Neural progenitor cell (in vitro differentiated cells): ENCODE measurements around the gene DLL1. TPM values are rescaled to one million over a fixed set of nuclear protein-coding genes. Genes with fewer than 3 reads are reported as not detected.

Experiments
- DNase-seq: peaks from one replicate; pipeline ENCODE4 v3.0.0-alpha.2; 2016; ENCODE audit warnings: low spot score
- H2AFZ ChIP-seq: fragments of 200-600 bp; sonication (generic); replicated peaks from 2 replicates; pipeline ENCODE4 v1.6.1; 2016; ENCODE audit warnings: antibody characterized with exemption
- H3F3A ChIP-seq: fragments of 200-600 bp; sonication (generic); 2 replicates; pipeline ENCODE4 v1.6.1; 2016; ENCODE audit warnings: antibody characterized with exemption, low read depth
- H3K27ac ChIP-seq: fragments of 200-600 bp; sonication (generic); 2 replicates; pipeline ENCODE4 v1.5.1; 2016; ENCODE audit warnings: mild to moderate bottlenecking
- H3K27me3 ChIP-seq: fragments of 200-600 bp; sonication (generic); 2 replicates; pipeline ENCODE4 v1.6.1; 2016; ENCODE audit warnings: mild to moderate bottlenecking, moderate library complexity
- H3K36me3 ChIP-seq: fragments of 200-600 bp; sonication (generic); 2 replicates; pipeline ENCODE4 v1.5.1; 2016
- H3K4me1 ChIP-seq: fragments of 200-600 bp; sonication (generic); 2 replicates; pipeline ENCODE4 v1.6.1; 2016; ENCODE audit warnings: mixed run types
- H3K4me2 ChIP-seq: fragments of 200-600 bp; sonication (generic); 2 replicates; pipeline ENCODE4 v1.6.1; 2016
- H3K4me3 ChIP-seq: fragments of 200-600 bp; sonication (generic); 2 replicates; pipeline ENCODE4 v1.5.1; 2016
- H3K79me2 ChIP-seq: fragments of 200-600 bp; sonication (generic); 2 replicates; pipeline ENCODE4 v1.6.1; 2016; ENCODE audit warnings: low read depth
- H3K9ac ChIP-seq: fragments of 200-600 bp; sonication (generic); 2 replicates; pipeline ENCODE4 v1.6.1; 2016
- H3K9me3 ChIP-seq: fragments of 200-600 bp; sonication (generic); 2 replicates; pipeline ENCODE4 v1.5.1; 2016; ENCODE audit warnings: low read depth
- H4K20me1 ChIP-seq: fragments of 200-600 bp; sonication (generic); 2 replicates; pipeline ENCODE4 v1.6.1; 2016; ENCODE audit warnings: low read depth
- H3K27ac Mint-ChIP-seq: 3 replicates; pipeline ENCODE4 v1.8.0; 2021; ENCODE audit warnings: mixed read lengths
- H3K27me3 Mint-ChIP-seq: 2 replicates; pipeline ENCODE4 v1.8.0; 2022; ENCODE audit warnings: low read depth, mild to moderate bottlenecking, inconsistent platforms, moderate library complexity, mixed read lengths; ENCODE audit not compliant: insufficient read depth
- H3K36me3 Mint-ChIP-seq: 3 replicates; pipeline ENCODE4 v1.8.0; 2021; ENCODE audit warnings: mixed read lengths
- H3K4me1 Mint-ChIP-seq: 3 replicates; pipeline ENCODE4 v1.8.0; 2021; ENCODE audit warnings: mixed read lengths
- H3K4me3 Mint-ChIP-seq: 3 replicates; pipeline ENCODE4 v1.8.0; 2021; ENCODE audit warnings: mild to moderate bottlenecking, moderate library complexity, mixed read lengths
- H3K9me3 Mint-ChIP-seq: 3 replicates; pipeline ENCODE4 v1.8.0; 2020; ENCODE audit warnings: mixed read lengths
- EZH2 ChIP-seq: fragments of 200-600 bp; sonication (generic); IDR thresholded peaks from 2 replicates; pipeline ENCODE4 v1.6.1; 2017; ENCODE audit warnings: antibody characterized with exemption, mild to moderate bottlenecking, moderate library complexity
- EZH2phosphoT487 ChIP-seq: fragments of 200-600 bp; sonication (generic); IDR thresholded peaks from 2 replicates; pipeline ENCODE4 v1.6.1; 2017; ENCODE audit warnings: antibody characterized with exemption
- total RNA-seq: library from RNA; depleted of rRNA; stranded (reverse); fragments of >200 nt; gene quantifications from 2 replicates; pipeline ENCODE4 v1.2.3, GENCODE V29; 2015; ENCODE audit warnings: low replicate concordance
- TF ChIP-seq, protein P1 (sequence below): fragments of 200-600 bp; sonication (generic); IDR thresholded peaks from 2 replicates; pipeline ENCODE4 v1.5.1; 2017; ENCODE audit warnings: antibody characterized with exemption, mild to moderate bottlenecking

Gene DLL1
- total RNA-seq, 1 donor from 2014 or later: 35.9 TPM

DNA sequence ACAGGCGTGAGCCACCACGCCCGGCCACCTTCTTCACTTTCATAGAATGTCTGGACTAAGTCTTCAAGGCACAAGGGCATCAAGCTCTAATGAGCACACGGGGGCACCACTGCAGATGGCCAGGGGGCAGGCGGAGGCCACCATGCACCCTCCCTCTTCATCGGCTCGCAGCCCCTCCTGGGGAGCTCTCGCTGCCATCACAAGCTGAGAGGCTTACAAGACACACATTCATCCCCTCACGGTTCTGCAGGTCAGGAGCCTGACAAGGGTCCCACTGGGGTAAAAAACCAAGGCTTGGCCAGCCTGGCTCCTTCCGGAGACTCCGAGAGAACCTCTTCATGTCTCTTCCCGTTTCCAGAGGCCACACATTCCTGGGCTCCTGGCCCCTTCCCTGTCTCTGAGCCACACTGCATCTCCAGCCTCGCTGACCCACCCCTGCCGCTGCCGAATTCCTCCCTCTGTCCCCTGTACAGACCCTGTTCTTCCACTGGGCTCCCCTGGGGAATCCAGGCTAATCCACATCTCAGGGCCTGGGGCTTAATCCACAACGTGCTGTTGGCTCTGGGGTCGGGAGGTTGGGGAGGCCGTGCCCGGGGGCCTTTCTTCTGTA is 19.8 kb downstream of the DLL1 start:
- peaks cover 13% of the 10 kb centered on the region for H3F3A ChIP-seq
- no peaks in the 10 kb centered on the region for H3K9me3 Mint-ChIP-seq
- peaks cover 10% of the 10 kb centered on the region for H3K27me3 Mint-ChIP-seq
- no peaks in the 10 kb centered on the region for H3K27me3 ChIP-seq
- H2AFZ ChIP-seq: no peak overlapping the region
- no peak overlapping the region for H3K9ac ChIP-seq
- peak overlapping the region; percentile 69 for H3K27ac Mint-ChIP-seq
- H3K36me3 Mint-ChIP-seq: no peaks in the 10 kb centered on the region
- H3K4me2 ChIP-seq: no peak overlapping the region
- H3K4me1 ChIP-seq: peaks cover 20% of the 10 kb centered on the region
- TF ChIP-seq EZH2phosphoT487 (no peak), EZH2 (no peak)
- TF ChIP-seq, protein P1, sequence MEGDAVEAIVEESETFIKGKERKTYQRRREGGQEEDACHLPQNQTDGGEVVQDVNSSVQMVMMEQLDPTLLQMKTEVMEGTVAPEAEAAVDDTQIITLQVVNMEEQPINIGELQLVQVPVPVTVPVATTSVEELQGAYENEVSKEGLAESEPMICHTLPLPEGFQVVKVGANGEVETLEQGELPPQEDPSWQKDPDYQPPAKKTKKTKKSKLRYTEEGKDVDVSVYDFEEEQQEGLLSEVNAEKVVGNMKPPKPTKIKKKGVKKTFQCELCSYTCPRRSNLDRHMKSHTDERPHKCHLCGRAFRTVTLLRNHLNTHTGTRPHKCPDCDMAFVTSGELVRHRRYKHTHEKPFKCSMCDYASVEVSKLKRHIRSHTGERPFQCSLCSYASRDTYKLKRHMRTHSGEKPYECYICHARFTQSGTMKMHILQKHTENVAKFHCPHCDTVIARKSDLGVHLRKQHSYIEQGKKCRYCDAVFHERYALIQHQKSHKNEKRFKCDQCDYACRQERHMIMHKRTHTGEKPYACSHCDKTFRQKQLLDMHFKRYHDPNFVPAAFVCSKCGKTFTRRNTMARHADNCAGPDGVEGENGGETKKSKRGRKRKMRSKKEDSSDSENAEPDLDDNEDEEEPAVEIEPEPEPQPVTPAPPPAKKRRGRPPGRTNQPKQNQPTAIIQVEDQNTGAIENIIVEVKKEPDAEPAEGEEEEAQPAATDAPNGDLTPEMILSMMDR: no peak
- H3K4me3 Mint-ChIP-seq: no peak overlapping the region
- H4K20me1 ChIP-seq: no peaks in the 10 kb centered on the region
- no peaks in the 10 kb centered on the region for H3K9me3 ChIP-seq
- H3K36me3 ChIP-seq: no peaks in the 10 kb centered on the region
- H3K27ac ChIP-seq: no peak overlapping the region
- peaks cover 32% of the 10 kb centered on the region for H3K4me1 Mint-ChIP-seq
- DNase-seq: no peak
- H3K4me3 ChIP-seq: no peak overlapping the region
- no peaks in the 10 kb centered on the region for H3K79me2 ChIP-seq

DNA sequence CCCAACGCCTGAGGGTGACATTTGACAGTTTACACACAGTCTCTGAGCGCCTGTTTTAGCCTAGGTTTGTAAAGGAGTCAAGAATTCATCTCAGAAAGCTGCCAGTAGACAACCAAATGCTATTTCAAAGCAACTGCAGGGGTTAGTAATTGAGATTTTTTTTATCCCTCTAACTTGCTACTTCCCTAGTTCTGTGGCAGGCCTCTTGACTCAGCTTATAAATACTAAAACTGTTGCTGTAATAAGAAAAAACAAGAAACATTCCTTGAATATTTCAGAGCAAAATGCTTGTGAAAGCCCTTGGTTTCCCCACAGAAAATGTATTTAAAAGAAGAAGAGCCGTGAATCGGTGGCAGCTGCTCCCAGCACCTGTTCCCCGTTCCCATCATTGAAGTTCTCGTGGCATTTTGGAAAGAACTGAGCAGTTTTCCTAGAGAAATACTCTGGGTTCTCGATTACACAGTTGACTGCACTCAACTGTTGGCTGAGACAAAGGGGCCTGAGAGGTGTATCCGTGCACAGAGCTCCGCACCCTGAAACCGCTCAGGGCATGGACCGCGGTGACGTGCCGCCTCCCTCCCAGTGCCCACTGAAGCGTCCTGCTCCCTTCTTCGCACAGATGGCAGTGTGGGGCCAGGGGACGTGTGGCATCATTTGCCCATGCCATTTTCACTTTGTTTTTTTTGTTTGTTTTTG is 20.9 kb downstream of the DLL1 start:
- Histone ChIP-seq H4K20me1 (no peaks in the 10 kb centered on the region), H3K4me3 (no peak overlapping the region), H3F3A (peaks cover 17% of the 10 kb centered on the region), H2AFZ (peak overlapping the region; percentile 55), H3K4me1 (peaks cover 31% of the 10 kb centered on the region), H3K79me2 (no peaks in the 10 kb centered on the region), H3K4me2 (peak overlapping the region; percentile 25), H3K27ac (peak overlapping the region; percentile 5), H3K9ac (no peak overlapping the region), H3K27me3 (no peaks in the 10 kb centered on the region), H3K9me3 (no peaks in the 10 kb centered on the region), H3K36me3 (no peaks in the 10 kb centered on the region)
- Mint-ChIP-seq H3K4me1 (peaks cover 42% of the 10 kb centered on the region), H3K27me3 (peaks cover 8% of the 10 kb centered on the region), H3K36me3 (no peaks in the 10 kb centered on the region), H3K27ac (peak overlapping the region; percentile 98), H3K4me3 (no peak overlapping the region), H3K9me3 (no peaks in the 10 kb centered on the region)
- TF ChIP-seq EZH2: no peak
- no peak for TF ChIP-seq EZH2phosphoT487
- TF ChIP-seq, protein P1: no peak
- peak; percentile 52 for DNase-seq

DNA sequence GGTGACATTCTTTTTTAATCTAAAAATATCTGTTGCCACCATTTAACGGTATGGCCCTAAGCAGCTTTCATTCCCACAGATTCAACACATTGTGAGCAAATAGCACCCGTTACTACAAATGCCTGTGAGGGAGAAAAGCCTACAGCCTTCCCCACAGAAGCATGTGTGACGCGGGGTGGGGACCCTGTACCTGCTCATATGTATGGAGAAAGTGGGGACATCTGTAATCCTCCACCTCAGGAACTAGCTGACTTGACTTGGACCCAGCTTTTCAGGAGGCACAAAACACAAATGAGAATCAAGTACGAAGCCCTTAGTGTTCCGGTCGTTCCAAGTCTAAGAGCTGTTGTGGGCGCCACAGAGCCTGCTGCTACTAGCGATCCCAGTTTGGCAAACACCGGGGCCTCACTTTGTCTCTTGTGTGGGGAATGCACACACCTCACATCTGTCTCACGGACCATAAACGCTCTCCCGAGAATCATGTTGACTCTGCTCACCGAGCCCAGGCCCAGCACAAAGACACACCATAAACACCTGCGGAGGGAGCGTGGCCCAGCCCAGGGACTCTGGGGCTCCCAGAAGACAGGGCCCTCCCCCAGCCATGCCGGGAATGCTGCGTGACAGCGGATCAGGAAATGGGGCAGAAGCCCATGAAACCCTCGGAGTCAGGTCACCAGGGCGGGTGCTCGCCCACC is 21.6 kb downstream of the DLL1 start:
- H3K4me3 Mint-ChIP-seq: peak overlapping the region; percentile 65
- no peak overlapping the region for H3K9ac ChIP-seq

More for the DNA sequence above, 21.6 kb downstream of the DLL1 start:
- Histone ChIP-seq H3K4me1 (peaks cover 32% of the 10 kb centered on the region), H3K79me2 (no peaks in the 10 kb centered on the region), H3K4me2 (peak overlapping the region; percentile 25), H3K4me3 (no peak overlapping the region), H3K27ac (peak overlapping the region; percentile 5), H4K20me1 (no peaks in the 10 kb centered on the region), H2AFZ (peak overlapping the region; percentile 55), H3K9me3 (no peaks in the 10 kb centered on the region), H3K27me3 (no peaks in the 10 kb centered on the region), H3K36me3 (no peaks in the 10 kb centered on the region), H3F3A (peaks cover 17% of the 10 kb centered on the region)
- H3K36me3 Mint-ChIP-seq: no peaks in the 10 kb centered on the region
- DNase-seq: peak; percentile 42
- peaks cover 8% of the 10 kb centered on the region for H3K27me3 Mint-ChIP-seq
- peaks cover 46% of the 10 kb centered on the region for H3K4me1 Mint-ChIP-seq
- peak overlapping the region; percentile 98 for H3K27ac Mint-ChIP-seq
- no peak for TF ChIP-seq EZH2
- TF ChIP-seq, protein P1: no peak
- no peak for TF ChIP-seq EZH2phosphoT487
- no peaks in the 10 kb centered on the region for H3K9me3 Mint-ChIP-seq
